Keratinocyte (primary cell): ENCODE results near the gene SREBF1. TPM values are rescaled to one million over a fixed set of nuclear protein-coding genes. Genes with fewer than 3 reads are reported as not detected.

Experiments
- DNase-seq: peaks from one replicate; pipeline ENCODE4 v3.0.0-alpha.2; 2011; ENCODE audit warnings: low read depth, missing footprints, low spot score
- FAIRE-seq: peaks from 2 replicates; lab custom pipeline; 2011; peaks lifted over from hg19 to GRCh38; lab: Jason Lieb, UNC
- H2AFZ ChIP-seq: 2 replicates; pipeline ENCODE4 v1.6.0; 2012; ENCODE audit warnings: low read length, control low read depth, inconsistent platforms; ENCODE audit not compliant: control insufficient read depth
- H3K27ac ChIP-seq: 2 replicates; pipeline ENCODE4 v1.5.1; 2011; ENCODE audit warnings: low read length; ENCODE audit not compliant: control insufficient read depth, insufficient read depth
- H3K27me3 ChIP-seq: 3 replicates; pipeline ENCODE4 v1.6.0; 2011; ENCODE audit warnings: low read length; ENCODE audit not compliant: control insufficient read depth, insufficient read depth; ENCODE audit errors: extremely low read depth
- H3K36me3 ChIP-seq, 2 experiments: 2 replicates in 1 of 2; 3 replicates in 1 of 2; pipeline ENCODE4 v1.5.1; 2011; ENCODE audit warnings: low read length in 2 of 2, mild to moderate bottlenecking in 1 of 2; ENCODE audit not compliant: control insufficient read depth in 2 of 2, insufficient read depth in 2 of 2; ENCODE audit errors: extremely low read depth in 1 of 2
- H3K4me1 ChIP-seq: 3 replicates; pipeline ENCODE4 v1.5.1; 2011; ENCODE audit warnings: low read length; ENCODE audit not compliant: control insufficient read depth, insufficient read depth; ENCODE audit errors: extremely low read depth
- H3K4me2 ChIP-seq: 3 replicates; pipeline ENCODE4 v1.6.0; 2011; ENCODE audit warnings: low read depth, low read length; ENCODE audit not compliant: control insufficient read depth, insufficient read depth; ENCODE audit errors: extremely low read depth
- H3K4me3 ChIP-seq, 3 experiments: fragments of 200-600 bp in 1 of 3; sonication (generic) in 1 of 3; 2 replicates in 2 of 3; 3 replicates in 1 of 3; pipeline ENCODE4 v1.5.1; 2011 to 2016; ENCODE audit warnings: low read length in 3 of 3, mild to moderate bottlenecking in 3 of 3, control low read depth in 2 of 3, inconsistent platforms in 1 of 3, low read depth in 1 of 3, mixed read lengths in 1 of 3, mixed run types in 1 of 3, moderate library complexity in 1 of 3; ENCODE audit not compliant: control insufficient read depth in 2 of 3, insufficient read depth in 2 of 3; ENCODE audit errors: extremely low read depth in 1 of 3
- H3K79me2 ChIP-seq: 2 replicates; pipeline ENCODE4 v1.6.0; 2012; ENCODE audit warnings: low read length; ENCODE audit not compliant: control insufficient read depth, insufficient read depth
- H3K9ac ChIP-seq: 3 replicates; pipeline ENCODE4 v1.6.0; 2011; ENCODE audit warnings: low read length; ENCODE audit not compliant: control insufficient read depth, insufficient read depth; ENCODE audit errors: extremely low read depth
- H3K9me1 ChIP-seq: 3 replicates; pipeline ENCODE4 v1.6.0; 2011; ENCODE audit warnings: low read length; ENCODE audit not compliant: control insufficient read depth, insufficient read depth; ENCODE audit errors: extremely low read depth
- H3K9me3 ChIP-seq: 2 replicates; pipeline ENCODE4 v1.5.1; 2012; ENCODE audit warnings: low read depth, low read length; ENCODE audit not compliant: control insufficient read depth
- H4K20me1 ChIP-seq: 3 replicates; pipeline ENCODE4 v1.6.0; 2011; ENCODE audit warnings: low read length; ENCODE audit not compliant: control insufficient read depth, insufficient read depth; ENCODE audit errors: extremely low read depth
- EZH2 ChIP-seq: IDR thresholded peaks from one replicate; pipeline ENCODE4 v1.6.1; 2012; ENCODE audit warnings: inconsistent platforms, mild to moderate bottlenecking, low read length, moderate library complexity
- dilution Hi-C: fragments of 300-500 bp; cut with MboI; formaldehyde crosslinking; loops from one replicate; pipeline ENCODE4 v1.7.0; 2020; ENCODE audit warnings: low sequenced_read_pairs; ENCODE audit not compliant: extremely low pct_ligation_motif_present
- polyA plus RNA-seq, 5 experiments: library from polyadenylated mRNA; depleted of rRNA in 3 of 5; stranded (reverse) in 3 of 5; stranded (forward) in 1 of 5; unstranded in 1 of 5; fragments of >200 nt; gene quantifications; 1 replicate in 1 of 5; 2 replicates in 3 of 5; 3 replicates in 1 of 5; pipeline versions ENCODE4 v1.2.1 to v1.2.3, GENCODE V29; 2011 to 2012; ENCODE audit warnings: missing spikeins in 2 of 5, low read depth in 1 of 5, low replicate concordance in 1 of 5
- TF ChIP-seq, protein P1 (sequence below), 3 experiments: IDR thresholded peaks in 1 of 3; conservative IDR thresholded peaks in 1 of 3; optimal IDR thresholded peaks in 1 of 3; 2 replicates in 2 of 3; 3 replicates in 1 of 3; pipeline versions ENCODE3 to v1.5.1; 2011; ENCODE audit warnings: low read length in 3 of 3, mild to moderate bottlenecking in 3 of 3, moderate library complexity in 2 of 3, control low read depth in 1 of 3, inconsistent platforms in 1 of 3; ENCODE audit not compliant: insufficient read depth in 2 of 3; ENCODE audit errors: extremely low read depth in 1 of 3

Gene SREBF1
- polyA plus RNA-seq, 1 donor (not counting 4 experiments of a cell fraction or from before 2014, with no cell fraction given), result 51.7 TPM

DNA sequence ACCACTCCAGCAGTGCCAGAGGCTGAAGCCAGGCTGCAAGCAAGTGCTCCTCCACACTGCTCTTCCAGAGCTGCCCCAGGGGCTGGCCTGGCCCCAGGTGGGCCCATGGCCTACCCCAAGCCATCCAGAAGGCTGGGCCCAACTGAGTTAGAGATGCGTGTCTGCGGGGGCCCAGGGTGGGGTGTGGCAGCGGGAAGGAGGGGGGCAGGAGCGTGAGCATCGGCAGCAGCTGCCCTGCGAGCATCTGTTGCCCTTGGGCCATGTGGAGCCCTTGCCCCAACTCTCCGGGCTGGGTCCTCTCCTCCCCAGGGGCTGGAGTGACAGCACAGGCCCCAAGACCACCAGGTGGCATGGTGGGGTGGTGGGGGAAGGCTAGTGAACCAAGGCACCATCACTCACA is 7.3 kb upstream of the SREBF1 start:
- Histone ChIP-seq H3K4me3 (no peak overlapping the region), H2AFZ (no peak overlapping the region), H3K9ac (no peak overlapping the region), H3K9me3 (no peaks in the 10 kb centered on the region), H3K27ac (no peak overlapping the region), H3K79me2 (no peaks in the 10 kb centered on the region), H3K36me3 (peaks cover 4 to 6% of the 10 kb centered on the region in 2 experiments), H4K20me1 (no peaks in the 10 kb centered on the region), H3K27me3 (no peaks in the 10 kb centered on the region), H3K4me1 (peaks cover 38% of the 10 kb centered on the region), H3K4me2 (no peak overlapping the region), H3K9me1 (no peaks in the 10 kb centered on the region)
- dilution Hi-C loops, result no loop called here
- TF ChIP-seq, protein P1, sequence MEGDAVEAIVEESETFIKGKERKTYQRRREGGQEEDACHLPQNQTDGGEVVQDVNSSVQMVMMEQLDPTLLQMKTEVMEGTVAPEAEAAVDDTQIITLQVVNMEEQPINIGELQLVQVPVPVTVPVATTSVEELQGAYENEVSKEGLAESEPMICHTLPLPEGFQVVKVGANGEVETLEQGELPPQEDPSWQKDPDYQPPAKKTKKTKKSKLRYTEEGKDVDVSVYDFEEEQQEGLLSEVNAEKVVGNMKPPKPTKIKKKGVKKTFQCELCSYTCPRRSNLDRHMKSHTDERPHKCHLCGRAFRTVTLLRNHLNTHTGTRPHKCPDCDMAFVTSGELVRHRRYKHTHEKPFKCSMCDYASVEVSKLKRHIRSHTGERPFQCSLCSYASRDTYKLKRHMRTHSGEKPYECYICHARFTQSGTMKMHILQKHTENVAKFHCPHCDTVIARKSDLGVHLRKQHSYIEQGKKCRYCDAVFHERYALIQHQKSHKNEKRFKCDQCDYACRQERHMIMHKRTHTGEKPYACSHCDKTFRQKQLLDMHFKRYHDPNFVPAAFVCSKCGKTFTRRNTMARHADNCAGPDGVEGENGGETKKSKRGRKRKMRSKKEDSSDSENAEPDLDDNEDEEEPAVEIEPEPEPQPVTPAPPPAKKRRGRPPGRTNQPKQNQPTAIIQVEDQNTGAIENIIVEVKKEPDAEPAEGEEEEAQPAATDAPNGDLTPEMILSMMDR (optimal IDR thresholded peaks at IDR 0.05 in 1 of 3, IDR thresholded peaks at IDR 0.05 in 1 of 3, conservative IDR thresholded peaks at IDR 0.05 in 1 of 3; ENCODE audit: extremely low read depth in 1 of 3, insufficient read depth in 2 of 3, low read length in 3 of 3), result no peak
- TF ChIP-seq EZH2, result no peak
- FAIRE-seq, result no peak
- DNase-seq, result no peak

DNA sequence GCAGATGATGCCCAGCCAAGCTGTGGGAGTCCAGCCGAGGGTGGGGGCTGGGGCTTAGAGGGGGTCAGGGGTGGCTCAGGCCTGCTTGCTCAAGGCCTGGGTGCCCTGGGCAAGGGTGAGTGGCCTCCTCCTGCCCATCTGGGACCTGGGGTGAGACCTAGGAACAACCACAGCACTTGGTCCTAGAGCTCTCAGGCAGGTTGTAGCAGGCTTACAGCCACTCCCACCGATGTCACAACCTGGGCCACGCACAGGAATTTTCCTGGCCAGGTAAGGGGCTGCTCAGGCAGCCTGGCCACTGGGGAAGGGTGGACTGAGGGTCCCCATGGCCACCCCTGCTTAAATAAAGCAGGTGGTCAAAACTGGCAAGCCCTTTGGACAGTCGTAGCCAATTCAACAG is 6.3 kb upstream of the SREBF1 start:
- no peak for FAIRE-seq
- Histone ChIP-seq H3K79me2 (no peaks in the 10 kb centered on the region), H3K9me3 (no peaks in the 10 kb centered on the region), H3K27me3 (no peaks in the 10 kb centered on the region), H3K4me2 (peak overlapping the region; percentile 51), H3K27ac (no peak overlapping the region), H2AFZ (no peak overlapping the region), H3K4me1 (peaks cover 47% of the 10 kb centered on the region), H3K36me3 (peaks cover 4 to 6% of the 10 kb centered on the region in 2 experiments), H3K9me1 (no peaks in the 10 kb centered on the region), H4K20me1 (no peaks in the 10 kb centered on the region), H3K9ac (no peak overlapping the region), H3K4me3 (no peak overlapping the region)
- TF ChIP-seq EZH2, result no peak
- TF ChIP-seq, protein P1 (optimal IDR thresholded peaks at IDR 0.05 in 1 of 3, IDR thresholded peaks at IDR 0.05 in 1 of 3, conservative IDR thresholded peaks at IDR 0.05 in 1 of 3; ENCODE audit: extremely low read depth in 1 of 3, insufficient read depth in 2 of 3, low read length in 3 of 3), result no peak
- DNase-seq, result no peak
- dilution Hi-C loops, result no loop called here
